ENCODE results near the gene RAP1GAP2. TPM values are rescaled to one million over a fixed set of nuclear protein-coding genes. Genes with fewer than 3 reads are reported as not detected.
A peak's percentile ranks its signal among the peaks of the same experiment; 100 is the strongest.

Gene RAP1GAP2
- total RNA-seq, 1 donor from 2014 or later, result 3.8 TPM

GRCh38 chr17:2950846-2951245, 154.6 kb downstream of the RAP1GAP2 start:
- H2AFZ ChIP-seq (replicated peaks), result no peak overlapping the region
- TF ChIP-seq, protein P1, sequence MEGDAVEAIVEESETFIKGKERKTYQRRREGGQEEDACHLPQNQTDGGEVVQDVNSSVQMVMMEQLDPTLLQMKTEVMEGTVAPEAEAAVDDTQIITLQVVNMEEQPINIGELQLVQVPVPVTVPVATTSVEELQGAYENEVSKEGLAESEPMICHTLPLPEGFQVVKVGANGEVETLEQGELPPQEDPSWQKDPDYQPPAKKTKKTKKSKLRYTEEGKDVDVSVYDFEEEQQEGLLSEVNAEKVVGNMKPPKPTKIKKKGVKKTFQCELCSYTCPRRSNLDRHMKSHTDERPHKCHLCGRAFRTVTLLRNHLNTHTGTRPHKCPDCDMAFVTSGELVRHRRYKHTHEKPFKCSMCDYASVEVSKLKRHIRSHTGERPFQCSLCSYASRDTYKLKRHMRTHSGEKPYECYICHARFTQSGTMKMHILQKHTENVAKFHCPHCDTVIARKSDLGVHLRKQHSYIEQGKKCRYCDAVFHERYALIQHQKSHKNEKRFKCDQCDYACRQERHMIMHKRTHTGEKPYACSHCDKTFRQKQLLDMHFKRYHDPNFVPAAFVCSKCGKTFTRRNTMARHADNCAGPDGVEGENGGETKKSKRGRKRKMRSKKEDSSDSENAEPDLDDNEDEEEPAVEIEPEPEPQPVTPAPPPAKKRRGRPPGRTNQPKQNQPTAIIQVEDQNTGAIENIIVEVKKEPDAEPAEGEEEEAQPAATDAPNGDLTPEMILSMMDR (IDR thresholded peaks at IDR 0.05), result no peak
- no peak for TF ChIP-seq EZH2phosphoT487 (IDR thresholded peaks at IDR 0.05)
- no peak for TF ChIP-seq EZH2 (IDR thresholded peaks at IDR 0.05)
- H3K36me3 Mint-ChIP-seq, result no peaks in the 10 kb centered on the region
- H3K27me3 ChIP-seq, result no peaks in the 10 kb centered on the region
- no peak overlapping the region for H3K4me2 ChIP-seq
- no peak overlapping the region for H3K9ac ChIP-seq
- no peaks in the 10 kb centered on the region for H3K9me3 ChIP-seq (ENCODE audit: low read depth)
- H3K9me3 Mint-ChIP-seq, result no peaks in the 10 kb centered on the region
- no peaks in the 10 kb centered on the region for H3K4me1 Mint-ChIP-seq
- H3K27me3 Mint-ChIP-seq (ENCODE audit: insufficient read depth, low read depth), result peaks cover 16% of the 10 kb centered on the region
- no peaks in the 10 kb centered on the region for H4K20me1 ChIP-seq (ENCODE audit: low read depth)
- no peak overlapping the region for H3K4me3 ChIP-seq
- DNase-seq (ENCODE audit: low spot score), result no peak
- no peak overlapping the region for H3K27ac ChIP-seq
- no peaks in the 10 kb centered on the region for H3K36me3 ChIP-seq
- peak overlapping the region; percentile 13 for H3K27ac Mint-ChIP-seq
- no peaks in the 10 kb centered on the region for H3K4me1 ChIP-seq
- H3K79me2 ChIP-seq (ENCODE audit: low read depth), result no peaks in the 10 kb centered on the region
- H3K4me3 Mint-ChIP-seq, result no peak overlapping the region
- H3F3A ChIP-seq (ENCODE audit: low read depth), result no peaks in the 10 kb centered on the region

- Histone ChIP-seq H4K20me1 (ENCODE audit: low read depth) (no peaks in the 10 kb centered on the region), H3K4me1 (peaks cover under 1% of the 10 kb centered on the region), H3K4me2 (no peak overlapping the region), H3K27me3 (no peaks in the 10 kb centered on the region), H2AFZ (replicated peaks) (no peak overlapping the region), H3K9me3 (ENCODE audit: low read depth) (no peaks in the 10 kb centered on the region), H3F3A (ENCODE audit: low read depth) (no peaks in the 10 kb centered on the region), H3K9ac (no peak overlapping the region), H3K79me2 (ENCODE audit: low read depth) (no peaks in the 10 kb centered on the region), H3K4me3 (no peak overlapping the region), H3K27ac (no peak overlapping the region), H3K36me3 (no peaks in the 10 kb centered on the region)
- Mint-ChIP-seq H3K36me3 (no peaks in the 10 kb centered on the region), H3K4me1 (no peaks in the 10 kb centered on the region), H3K4me3 (no peak overlapping the region), H3K27me3 (ENCODE audit: insufficient read depth, low read depth) (peaks cover 20% of the 10 kb centered on the region), H3K27ac (no peak overlapping the region), H3K9me3 (no peaks in the 10 kb centered on the region)
- TF ChIP-seq, protein P1 (IDR thresholded peaks at IDR 0.05), result no peak
- TF ChIP-seq EZH2phosphoT487 (IDR thresholded peaks at IDR 0.05), result no peak
- TF ChIP-seq EZH2 (IDR thresholded peaks at IDR 0.05), result no peak
- no peak for DNase-seq (ENCODE audit: low spot score)
These were observed 156.1 kb downstream of the RAP1GAP2 start for GRCh38 chr17:2952174-2952845.

- Histone ChIP-seq H3K4me3 (no peak overlapping the region), H3K27ac (no peak overlapping the region), H3K4me1 (peaks cover 18% of the 10 kb centered on the region), H3K27me3 (no peaks in the 10 kb centered on the region), H3K9ac (no peak overlapping the region), H3K9me3 (ENCODE audit: low read depth) (no peaks in the 10 kb centered on the region), H3K79me2 (ENCODE audit: low read depth) (no peaks in the 10 kb centered on the region), H3K36me3 (no peaks in the 10 kb centered on the region), H4K20me1 (ENCODE audit: low read depth) (no peaks in the 10 kb centered on the region), H2AFZ (replicated peaks) (no peak overlapping the region), H3F3A (ENCODE audit: low read depth) (peaks cover 5% of the 10 kb centered on the region), H3K4me2 (no peak overlapping the region)
- Mint-ChIP-seq H3K36me3 (no peaks in the 10 kb centered on the region), H3K27me3 (ENCODE audit: insufficient read depth, low read depth) (peaks cover 18% of the 10 kb centered on the region), H3K9me3 (no peaks in the 10 kb centered on the region), H3K27ac (no peak overlapping the region), H3K4me1 (peaks cover 5% of the 10 kb centered on the region), H3K4me3 (no peak overlapping the region)
- no peak for TF ChIP-seq EZH2 (IDR thresholded peaks at IDR 0.05)
- no peak for TF ChIP-seq EZH2phosphoT487 (IDR thresholded peaks at IDR 0.05)
- TF ChIP-seq, protein P1 (IDR thresholded peaks at IDR 0.05), result no peak
- no peak for DNase-seq (ENCODE audit: low spot score)
These were observed 158.7 kb downstream of the RAP1GAP2 start for GRCh38 chr17:2954898-2955445.

All from neural progenitor cell (in vitro differentiated cells).